A673 (cell line): ENCODE data around the gene GDPD5. TPM values are rescaled to one million over a fixed set of nuclear protein-coding genes. Genes with fewer than 3 reads are reported as not detected.

ENCODE experiments used
- BruUV-seq: library from RNA; stranded (reverse); fragments of 400-500 nt; replicated peaks from 2 replicates; lab custom pipeline; 2021; lab: Mats Ljungman, UMichigan
- CTCF ChIA-PET: fragments of 300-600 bp; sonication (Branson Sonifier 250); formaldehyde crosslinking; loops from one replicate; lab custom pipeline; 2022; ENCODE audit warnings: antibody characterized with exemption; lab: Charles Lee
- POLR2A ChIA-PET: fragments of 300-600 bp; sonication (Branson Sonifier 250); formaldehyde crosslinking; loops from one replicate; lab custom pipeline; 2022; ENCODE audit warnings: antibody characterized with exemption; ENCODE audit not compliant: low non-redundant PET; lab: Charles Lee
- DNase-seq: peaks from one replicate; pipeline ENCODE4 v3.0.0-alpha.2; 2015; ENCODE audit warnings: low spot score
- H3K27ac ChIP-seq: fragments of 200-600 bp; sonication (generic); 2 replicates; pipeline ENCODE4 v1.5.1; 2016; ENCODE audit warnings: mixed run types, low read depth, mild to moderate bottlenecking, mixed read lengths, antibody characterized with exemption, low read length; ENCODE audit not compliant: poor library complexity, severe bottlenecking
- H3K27me3 ChIP-seq: fragments of 200-600 bp; sonication (generic); replicated peaks from 2 replicates; pipeline ENCODE4 v1.6.1; 2017; ENCODE audit warnings: mixed run types, low read depth, mild to moderate bottlenecking, mixed read lengths, antibody characterized with exemption, low read length; ENCODE audit not compliant: insufficient read depth, poor library complexity
- H3K36me3 ChIP-seq: fragments of 200-600 bp; sonication (generic); 2 replicates; pipeline ENCODE4 v1.6.1; 2016; ENCODE audit warnings: mixed run types, mild to moderate bottlenecking, mixed read lengths, antibody characterized with exemption, low read length; ENCODE audit not compliant: insufficient read depth, poor library complexity, severe bottlenecking
- H3K4me1 ChIP-seq: fragments of 200-600 bp; sonication (generic); 2 replicates; pipeline ENCODE4 v1.6.1; 2017; ENCODE audit warnings: mixed run types, mild to moderate bottlenecking, mixed read lengths, antibody characterized with exemption, low read length; ENCODE audit not compliant: insufficient read depth, poor library complexity, severe bottlenecking
- H3K4me3 ChIP-seq: fragments of 200-600 bp; sonication (generic); 2 replicates; pipeline ENCODE4 v1.5.1; 2016; ENCODE audit warnings: low read depth, mixed run types, mild to moderate bottlenecking, mixed read lengths, low read length; ENCODE audit not compliant: poor library complexity, severe bottlenecking
- H3K9me3 ChIP-seq: fragments of 200-600 bp; sonication (generic); 2 replicates; pipeline ENCODE4 v1.6.1; 2016; ENCODE audit warnings: mixed run types, low read depth, mild to moderate bottlenecking, mixed read lengths, antibody characterized with exemption, low read length; ENCODE audit not compliant: poor library complexity, severe bottlenecking
- CTCF ChIP-seq: fragments of 300-800, 200-600 bp; sonication (generic); conservative IDR thresholded peaks from 2 replicates; pipeline ENCODE4 v1.5.1; 2017; ENCODE audit warnings: low read depth, mild to moderate bottlenecking, antibody characterized with exemption, low read length, moderate library complexity, mixed read lengths
- EZH2 ChIP-seq: fragments of 200-600 bp; sonication (generic); IDR thresholded peaks from 2 replicates; pipeline ENCODE4 v1.6.1; 2017; ENCODE audit warnings: borderline replicate concordance, low read depth, mild to moderate bottlenecking, mixed read lengths, antibody characterized with exemption, low read length; ENCODE audit not compliant: poor library complexity, severe bottlenecking
- intact Hi-C: fragments of 100-400 bp; cut with micrococcal nuclease; formaldehyde crosslinking; loops from one replicate; pipeline ENCODE4 v1.10.0; 2022; ENCODE audit not compliant: unreplicated experiment
- total RNA-seq: library from RNA; stranded (reverse); gene quantifications from 2 replicates; pipeline ENCODE4 v1.2.3, GENCODE V29; 2021

Gene GDPD5
- total RNA-seq, 1 experiment from 2014 or later, result 1.4 TPM

- DNase-seq, result no peak
- ChIA-PET POLR2A (interaction anchor here (0.5 kb wide), 1 partner anchor 96 kb away, joined by 6 read pairs; no protein-coding TSS in a partner anchor), CTCF (no interaction called here)
- intact Hi-C loops, result no loop called here
- Histone ChIP-seq H3K4me1 (no peaks in the 10 kb centered on the region), H3K9me3 (no peaks in the 10 kb centered on the region), H3K27ac (no peak overlapping the region), H3K36me3 (no peaks in the 10 kb centered on the region), H3K4me3 (no peak overlapping the region), H3K27me3 (no peaks in the 10 kb centered on the region)
- TF ChIP-seq CTCF (no peak), EZH2 (no peak)
- BruUV-seq, result no TSS peak
Measured at GRCh38 chr11:75463106-75463774, 62.5 kb downstream of the GDPD5 start.

- H3K27me3 ChIP-seq, result no peaks in the 10 kb centered on the region
- ChIA-PET CTCF (no interaction called here), POLR2A (no interaction called here)
- DNase-seq, result no peak
- intact Hi-C loops, result no loop called here
- no peaks in the 10 kb centered on the region for H3K36me3 ChIP-seq
- TF ChIP-seq EZH2, result no peak
- H3K9me3 ChIP-seq, result no peaks in the 10 kb centered on the region
- H3K27ac ChIP-seq, result no peak overlapping the region
- no peaks in the 10 kb centered on the region for H3K4me1 ChIP-seq
- H3K4me3 ChIP-seq, result no peak overlapping the region
- BruUV-seq, result no TSS peak
Measured at GRCh38 chr11:75462117-75462653, 63.6 kb downstream of the GDPD5 start.

GRCh38 chr11:75461151-75461550 is 64.6 kb downstream of the GDPD5 start:
- TF ChIP-seq CTCF (no peak), EZH2 (no peak)
- Histone ChIP-seq H3K27ac (no peak overlapping the region), H3K4me1 (no peaks in the 10 kb centered on the region), H3K36me3 (no peaks in the 10 kb centered on the region), H3K27me3 (no peaks in the 10 kb centered on the region), H3K9me3 (no peaks in the 10 kb centered on the region), H3K4me3 (no peak overlapping the region)
- no TSS peak for BruUV-seq
- DNase-seq, result no peak
- intact Hi-C loops, result no loop called here
- ChIA-PET POLR2A (no interaction called here), CTCF (no interaction called here)
